ENCODE results near the gene DLK1.

Gene DLK1

DNA sequence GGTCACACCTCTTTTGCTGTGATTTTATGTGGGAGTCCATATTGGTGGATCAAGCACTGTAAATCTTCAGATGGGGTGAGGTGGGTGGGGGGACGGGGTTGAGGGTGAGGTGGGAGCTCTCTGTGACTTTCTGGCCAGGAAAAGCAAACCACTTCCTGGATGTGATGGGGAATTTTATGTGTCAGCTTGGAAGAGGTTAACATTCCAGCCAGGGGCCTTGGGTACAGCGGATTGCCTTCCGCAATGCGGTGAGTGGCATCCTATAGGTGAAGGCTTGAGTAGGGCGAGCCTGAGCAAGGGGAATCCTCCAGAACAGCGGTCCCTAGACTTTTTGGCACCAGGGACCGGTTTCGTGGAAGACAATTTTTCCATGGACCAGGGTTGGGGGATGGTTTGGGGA is 36.2 kb downstream of the DLK1 start:
- DNase-seq, result no peak

DNA sequence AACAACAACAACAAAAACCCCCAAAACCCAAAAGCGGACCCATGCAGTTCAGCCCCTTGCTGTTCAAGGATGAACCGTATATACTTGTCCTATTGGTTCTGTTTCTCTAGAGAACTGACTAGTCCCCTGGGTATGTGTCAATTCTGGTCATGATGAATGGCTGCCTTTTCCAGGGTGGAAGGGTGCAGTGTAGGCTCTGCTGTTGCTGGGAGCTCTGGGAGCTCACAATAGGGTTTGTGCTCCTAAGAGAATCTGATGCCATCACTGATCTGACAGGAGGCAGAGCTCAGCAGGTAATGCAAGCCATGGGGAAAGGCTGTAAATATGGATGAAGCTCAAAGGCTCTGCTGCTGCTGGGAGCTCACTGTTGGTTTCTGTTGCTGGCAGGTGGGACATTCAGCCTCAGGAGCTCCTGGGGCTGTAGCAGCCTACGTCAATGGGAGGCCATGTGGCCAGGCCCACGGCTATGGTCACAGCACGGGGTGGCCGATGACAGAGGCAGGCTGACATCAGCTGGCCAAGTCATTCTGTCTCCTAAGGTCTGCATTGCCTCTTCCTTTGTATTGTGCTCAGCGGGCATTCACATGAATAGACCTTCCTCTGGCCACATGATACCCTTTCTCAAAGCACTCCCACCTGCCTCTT is 37.9 kb downstream of the DLK1 start:
- no peak for DNase-seq

DNA sequence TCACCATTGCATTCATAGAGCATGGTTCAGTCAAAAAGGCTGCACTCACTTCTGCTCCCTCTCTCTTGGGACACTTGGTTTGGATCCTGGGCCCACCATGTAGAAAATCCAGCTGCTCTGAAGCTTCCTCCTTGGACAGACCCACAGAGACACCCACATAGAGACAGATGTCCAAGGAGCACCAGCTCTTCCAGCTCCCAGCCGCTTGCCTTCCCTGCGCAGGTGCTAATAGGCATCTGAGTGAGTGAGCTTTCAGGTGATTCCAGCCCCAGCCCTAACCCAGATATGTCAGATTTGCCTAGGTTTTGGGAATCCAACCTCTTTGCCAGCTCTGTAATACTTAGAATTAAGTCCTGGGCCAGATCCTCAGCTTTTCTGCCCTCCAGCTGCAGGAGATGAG is 38.6 kb downstream of the DLK1 start:
- no peak for DNase-seq

GRCh38 chr14:100765991-100766390 is 39.3 kb downstream of the DLK1 start:
- DNase-seq, result no peak

DNA sequence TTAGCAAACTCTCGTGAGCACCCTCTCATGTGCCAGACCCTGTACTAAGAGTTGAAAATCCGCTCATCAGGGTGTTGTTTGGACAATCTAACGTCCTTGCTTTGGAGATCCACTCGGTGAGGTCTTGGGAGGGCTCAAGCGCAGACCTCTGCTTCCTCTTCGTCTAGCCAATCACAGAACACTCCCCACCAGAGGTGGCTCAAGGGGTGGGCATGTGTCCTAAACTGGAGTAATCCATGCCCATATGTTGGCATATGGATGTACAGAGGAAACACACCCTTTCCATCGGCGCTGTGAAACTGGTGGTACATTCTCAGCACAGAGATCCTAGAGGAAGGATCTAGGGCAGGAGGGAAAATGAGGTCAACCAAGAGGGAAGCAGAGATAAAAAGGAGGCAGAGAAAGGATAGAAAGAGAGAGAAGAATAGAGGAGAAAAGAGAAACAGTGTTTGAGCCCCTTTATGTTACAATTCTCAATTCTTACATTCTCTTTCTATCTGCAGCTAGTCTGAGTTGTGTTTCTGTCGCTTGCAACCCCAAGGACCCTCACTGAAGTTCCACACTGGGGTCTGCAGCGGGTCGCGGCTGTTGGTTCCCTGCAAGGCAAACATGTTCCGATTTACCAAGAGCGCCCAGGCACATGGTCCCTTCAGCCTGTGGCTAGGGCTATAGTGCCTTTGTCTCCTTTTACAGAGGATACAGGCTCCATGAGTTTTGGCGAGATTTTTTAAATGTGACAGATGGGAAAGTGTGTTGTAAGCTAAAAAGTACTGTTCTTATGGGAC is 40.5 kb downstream of the DLK1 start:
- DNase-seq, result no peak

- no peak for DNase-seq
Measured at GRCh38 chr14:100767788-100768536, 41.3 kb downstream of the DLK1 start.

- DNase-seq, result no peak
Measured at GRCh38 chr14:100769035-100769939, 42.6 kb downstream of the DLK1 start.

GRCh38 chr14:100770046-100770445 is 43.4 kb downstream of the DLK1 start:
- DNase-seq, result no peak

DNA sequence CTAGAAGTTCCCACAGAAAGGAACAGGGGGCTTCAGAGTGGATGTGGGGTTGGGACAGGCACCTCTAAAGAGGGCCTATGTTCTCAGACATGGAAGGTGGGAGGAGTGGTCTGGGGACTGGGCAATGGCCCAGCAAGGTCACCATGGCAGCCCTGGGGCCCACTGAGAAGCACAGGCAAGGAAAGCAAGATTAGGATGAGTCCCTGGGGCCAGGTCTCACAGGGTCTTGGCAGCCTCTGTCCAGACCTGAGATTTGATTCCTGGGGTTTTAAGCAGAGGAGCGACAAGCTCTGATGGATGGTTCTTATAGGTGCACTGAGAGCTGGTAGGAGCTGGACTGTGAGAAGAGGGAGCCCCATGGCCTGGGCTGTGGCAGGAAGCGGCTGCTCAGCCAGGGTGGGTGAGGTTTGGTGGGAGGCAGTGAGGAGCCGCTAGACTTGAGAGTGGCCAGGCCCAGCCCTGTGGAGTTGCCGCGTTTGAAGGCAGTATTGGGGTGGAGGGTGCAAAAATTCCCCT is 44.0 kb downstream of the DLK1 start:
- DNase-seq, result no peak

- no peak for DNase-seq
Measured at GRCh38 chr14:100771121-100771800, 44.6 kb downstream of the DLK1 start.

DNA sequence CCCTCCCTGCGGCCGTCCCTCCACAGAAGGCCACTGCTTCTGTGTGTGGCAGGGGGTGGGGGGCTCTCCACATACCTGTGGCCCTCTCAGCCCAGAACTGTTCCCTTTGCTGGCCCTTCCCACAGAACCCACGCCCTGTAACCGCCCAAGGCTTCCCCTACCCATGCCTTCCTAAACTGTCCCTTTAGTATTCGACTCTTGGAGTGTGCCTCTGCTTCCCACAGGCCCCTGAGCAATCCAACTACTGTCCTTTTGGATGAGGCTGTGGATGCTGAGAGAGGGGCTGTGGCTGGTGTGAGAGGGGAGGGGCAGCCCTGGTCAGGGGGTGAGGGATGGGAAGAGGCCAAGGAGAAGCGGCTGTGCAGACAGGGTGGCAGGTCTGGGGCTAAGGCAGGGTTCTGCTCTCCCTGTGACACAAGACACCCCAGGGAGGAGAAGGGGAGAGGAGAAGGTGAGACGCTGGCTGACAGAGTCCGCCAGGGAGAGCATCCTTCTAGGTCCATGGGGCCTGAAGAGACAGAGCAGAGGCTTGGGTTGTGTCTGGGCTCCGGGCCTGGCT is 46.0 kb downstream of the DLK1 start:
- DNase-seq, result no peak

GRCh38 chr14:100773331-100774163 is 46.9 kb downstream of the DLK1 start:
- no peak for DNase-seq

- no peak for DNase-seq
Measured at GRCh38 chr14:100774164-100774537, 47.5 kb downstream of the DLK1 start.

- no peak for DNase-seq
Measured at GRCh38 chr14:100775351-100775830, 48.7 kb downstream of the DLK1 start.

GRCh38 chr14:100775831-100776591 is 49.3 kb downstream of the DLK1 start:
- no peak for DNase-seq

DNA sequence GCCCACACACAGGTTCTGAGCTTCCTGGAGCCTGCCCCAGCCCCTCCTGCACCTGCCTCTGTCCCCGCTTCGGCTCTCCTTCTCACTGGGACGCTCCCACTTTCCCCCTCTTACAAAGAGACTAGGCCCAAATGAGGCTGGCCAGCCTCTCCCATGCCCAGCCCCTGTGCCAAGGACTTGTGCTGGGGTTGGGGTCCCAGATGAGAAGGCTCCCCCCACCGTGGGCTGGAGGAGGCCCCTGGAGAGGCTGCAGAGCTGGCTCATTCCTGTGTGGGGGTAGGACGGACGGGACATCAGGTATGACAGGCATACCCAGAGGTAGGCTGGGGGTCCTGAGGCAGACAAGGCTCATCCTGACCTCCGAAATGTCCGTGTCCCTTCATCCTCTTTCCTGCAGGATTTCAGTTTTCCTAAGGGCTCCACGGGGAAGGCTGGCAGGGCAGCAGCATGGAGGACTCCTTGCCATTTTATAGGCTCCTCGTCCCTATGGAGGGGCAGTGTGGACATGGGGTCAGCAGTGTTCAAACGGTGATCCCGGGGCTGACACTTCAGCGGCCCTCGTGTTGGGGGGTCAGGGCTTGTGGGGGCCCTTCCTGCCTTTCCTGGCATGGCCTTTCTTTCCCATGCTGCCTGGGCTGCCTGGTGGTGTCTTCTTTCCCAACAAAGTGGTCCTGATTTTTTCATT is 50.1 kb downstream of the DLK1 start:
- no peak for DNase-seq

DNA sequence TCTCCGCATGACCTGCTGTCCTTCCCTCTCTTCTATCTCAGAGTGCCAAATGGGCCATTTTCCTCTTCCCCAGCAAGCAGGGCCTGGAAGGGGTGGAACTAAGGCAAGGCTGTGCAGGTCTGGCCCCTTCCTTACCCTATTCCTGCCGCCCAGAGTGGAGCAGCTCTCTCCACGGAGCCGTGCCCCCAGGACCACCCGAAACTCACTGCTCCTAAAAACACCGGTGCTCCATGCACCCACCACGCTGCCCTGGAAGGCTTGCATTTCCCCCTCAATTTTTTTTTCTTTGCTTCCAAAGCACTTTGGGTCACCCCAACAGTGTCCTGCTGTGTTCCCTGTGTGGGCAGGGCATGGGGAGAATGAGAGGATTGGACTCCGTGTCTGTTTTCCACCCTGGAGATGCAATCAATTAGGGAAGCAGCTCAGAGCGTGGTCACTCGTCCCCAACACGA is 50.7 kb downstream of the DLK1 start:
- DNase-seq, result no peak

DNA sequence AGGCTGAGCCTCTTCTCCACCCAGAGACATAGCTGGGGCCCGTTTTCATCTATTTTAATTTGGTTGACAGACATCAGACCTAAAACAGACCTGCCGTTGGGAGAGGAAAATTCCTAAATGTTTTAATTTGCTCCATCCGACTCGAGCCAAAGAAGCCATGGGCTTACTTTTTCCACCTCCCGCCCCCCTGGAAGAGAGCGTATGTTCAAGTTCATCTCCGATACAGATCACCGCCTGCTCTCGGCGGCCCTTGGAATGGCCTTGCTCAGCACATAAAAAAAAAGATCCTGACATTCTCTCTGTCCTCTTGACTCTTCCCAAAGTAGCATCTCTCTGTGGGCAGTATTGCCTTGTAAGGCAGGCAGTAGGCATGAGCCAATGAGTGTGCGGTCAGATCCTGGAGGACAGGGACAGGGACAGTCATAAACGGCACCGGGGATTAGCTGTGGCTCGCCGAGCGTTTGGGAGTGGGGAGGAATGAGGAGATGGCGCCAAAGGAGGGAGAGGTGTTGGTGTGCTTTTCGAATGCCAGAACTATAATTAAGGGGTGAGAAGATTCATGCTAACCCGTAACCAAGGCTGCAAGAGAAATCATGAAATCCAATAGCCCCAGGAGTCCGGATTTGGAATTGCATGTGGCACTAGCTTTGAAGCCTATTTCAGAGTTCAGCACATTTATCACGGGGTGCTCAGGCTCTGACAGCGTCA is 51.3 kb downstream of the DLK1 start:
- DNase-seq, result no peak

DNA sequence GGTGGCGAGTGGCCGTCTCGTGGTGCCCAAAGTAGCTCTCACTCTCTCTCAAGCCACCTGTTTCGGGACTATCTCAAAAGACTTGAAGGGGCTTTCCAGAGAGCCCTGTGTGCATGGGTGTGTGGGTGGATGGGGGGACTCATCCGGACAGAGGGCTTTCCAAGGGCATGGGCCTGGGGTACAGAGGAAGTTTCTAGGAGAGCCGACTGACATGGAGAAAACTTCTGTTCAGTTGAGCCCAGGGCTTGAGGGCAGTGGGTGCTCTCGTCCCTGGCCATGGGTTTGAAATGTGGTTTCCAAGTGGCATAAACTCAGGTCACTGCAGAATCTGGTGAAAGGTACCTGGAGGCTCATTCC is 51.8 kb downstream of the DLK1 start:
- DNase-seq, result no peak

Data from stimulated activated CD4-positive, alpha-beta T cell treated with anti-CD3 and anti-CD28 coated beads, Interleukin-2, amount 100 ng/mL, for 48 hours (primary cell).